Adrenal gland (tissue), 5 donors: ENCODE results near the gene PRDM11.

Source experiments
- POLR2A ChIP-seq, 2 donors: fragments of 450-650 bp; IDR thresholded peaks; one replicate each; pipeline ENCODE4 v1.6.1; 2017; ENCODE audit warnings: antibody characterized with exemption in 2 of 2, mild to moderate bottlenecking in 2 of 2, moderate library complexity in 1 of 2
- TF ChIP-seq, protein P1 (sequence below), 6 experiments: fragments of 450-650 bp in 4 of 6; fragments of 200-600 bp in 2 of 6; sonication (generic) in 1 of 6; IDR thresholded peaks; 1 replicate in 5 of 6; 2 replicates in 1 of 6; pipeline versions ENCODE4 v1.5.1 to v1.8.0; 2016 to 2021; ENCODE audit warnings: antibody characterized with exemption in 6 of 6, mild to moderate bottlenecking in 2 of 6, moderate library complexity in 1 of 6
- donor health status: DM: no; HTN: no; CAD: no.

DNA sequence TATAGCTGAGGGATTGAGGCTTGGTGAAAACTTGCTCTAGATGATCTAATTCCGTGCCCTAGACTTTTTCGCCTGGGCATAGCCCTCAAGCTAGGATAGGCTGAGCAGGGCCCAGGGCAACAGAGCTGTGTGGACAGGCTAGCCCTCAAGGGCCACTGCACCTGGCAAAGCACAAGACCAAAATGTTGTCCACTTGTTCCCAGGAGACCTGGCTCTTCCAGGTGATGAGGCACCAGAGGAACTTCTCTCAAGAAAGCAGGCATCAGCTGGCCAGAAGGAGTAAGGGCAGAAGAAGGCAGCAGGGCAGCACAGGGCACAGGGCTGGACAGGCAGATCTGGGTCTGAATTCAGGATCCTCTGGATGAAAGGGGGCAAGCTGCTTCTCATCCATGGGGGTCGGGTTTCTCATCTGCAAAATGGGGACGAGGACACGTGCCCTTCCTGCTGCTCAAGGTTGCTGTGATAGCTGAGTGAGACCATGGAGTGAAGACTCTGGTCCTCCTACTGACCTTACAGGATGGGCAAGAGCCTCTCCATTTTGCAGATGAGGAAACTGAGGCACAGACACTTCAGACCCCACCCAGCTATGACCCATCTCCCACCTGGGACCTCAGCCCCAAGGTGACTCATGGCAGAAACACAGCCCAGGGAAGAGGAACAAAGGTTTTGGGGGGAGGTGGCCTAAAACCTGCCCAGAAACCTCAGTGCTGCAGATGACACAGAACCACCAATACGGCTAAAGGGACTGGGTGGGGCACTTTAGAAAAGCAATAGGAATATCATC, 42.2 kb upstream of the PRDM11 start:
- TF ChIP-seq, protein P1, sequence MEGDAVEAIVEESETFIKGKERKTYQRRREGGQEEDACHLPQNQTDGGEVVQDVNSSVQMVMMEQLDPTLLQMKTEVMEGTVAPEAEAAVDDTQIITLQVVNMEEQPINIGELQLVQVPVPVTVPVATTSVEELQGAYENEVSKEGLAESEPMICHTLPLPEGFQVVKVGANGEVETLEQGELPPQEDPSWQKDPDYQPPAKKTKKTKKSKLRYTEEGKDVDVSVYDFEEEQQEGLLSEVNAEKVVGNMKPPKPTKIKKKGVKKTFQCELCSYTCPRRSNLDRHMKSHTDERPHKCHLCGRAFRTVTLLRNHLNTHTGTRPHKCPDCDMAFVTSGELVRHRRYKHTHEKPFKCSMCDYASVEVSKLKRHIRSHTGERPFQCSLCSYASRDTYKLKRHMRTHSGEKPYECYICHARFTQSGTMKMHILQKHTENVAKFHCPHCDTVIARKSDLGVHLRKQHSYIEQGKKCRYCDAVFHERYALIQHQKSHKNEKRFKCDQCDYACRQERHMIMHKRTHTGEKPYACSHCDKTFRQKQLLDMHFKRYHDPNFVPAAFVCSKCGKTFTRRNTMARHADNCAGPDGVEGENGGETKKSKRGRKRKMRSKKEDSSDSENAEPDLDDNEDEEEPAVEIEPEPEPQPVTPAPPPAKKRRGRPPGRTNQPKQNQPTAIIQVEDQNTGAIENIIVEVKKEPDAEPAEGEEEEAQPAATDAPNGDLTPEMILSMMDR (IDR thresholded peaks at IDR 0.05): no peak
- no peak for TF ChIP-seq POLR2A (IDR thresholded peaks at IDR 0.05)
